HG03354 (cell line): ENCODE data around the gene LINGO4.
A peak's percentile ranks its signal among the peaks of the same experiment; 100 is the strongest.
"Not testable (repeated sequence)": the region's sequence is repeated elsewhere in the genome, so short reads cannot be mapped to it uniquely, and the experiment has no call there.

Experiments
- ATAC-seq: cut with Tn5 transposase; IDR thresholded peaks from one replicate; pipeline ENCODE4 v1.9.1; 2021; ENCODE audit warnings: mild to moderate bottlenecking; ENCODE audit not compliant: unreplicated experiment, poor library complexity, severe bottlenecking

Gene LINGO4

DNA sequence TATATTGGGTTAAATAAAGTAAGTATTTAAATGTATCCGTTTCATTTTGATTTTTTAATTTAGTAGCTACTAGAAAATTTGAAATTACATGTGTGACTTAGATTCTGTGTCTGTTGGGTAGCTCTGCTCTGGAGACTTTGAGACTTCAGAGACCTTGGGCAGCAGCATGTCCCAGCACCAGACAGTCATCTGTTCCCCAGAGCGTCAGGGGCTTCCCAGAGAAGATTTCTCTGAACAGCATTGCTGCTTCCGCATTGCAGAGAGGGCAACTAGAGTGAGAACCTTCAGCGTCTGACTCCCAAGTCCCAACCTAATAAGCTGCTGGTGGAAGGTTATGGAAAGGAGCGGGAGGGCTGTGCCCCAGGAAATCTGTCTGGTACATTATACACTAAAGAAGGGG is 6.6 kb downstream of the LINGO4 start:
- no peak for ATAC-seq

DNA sequence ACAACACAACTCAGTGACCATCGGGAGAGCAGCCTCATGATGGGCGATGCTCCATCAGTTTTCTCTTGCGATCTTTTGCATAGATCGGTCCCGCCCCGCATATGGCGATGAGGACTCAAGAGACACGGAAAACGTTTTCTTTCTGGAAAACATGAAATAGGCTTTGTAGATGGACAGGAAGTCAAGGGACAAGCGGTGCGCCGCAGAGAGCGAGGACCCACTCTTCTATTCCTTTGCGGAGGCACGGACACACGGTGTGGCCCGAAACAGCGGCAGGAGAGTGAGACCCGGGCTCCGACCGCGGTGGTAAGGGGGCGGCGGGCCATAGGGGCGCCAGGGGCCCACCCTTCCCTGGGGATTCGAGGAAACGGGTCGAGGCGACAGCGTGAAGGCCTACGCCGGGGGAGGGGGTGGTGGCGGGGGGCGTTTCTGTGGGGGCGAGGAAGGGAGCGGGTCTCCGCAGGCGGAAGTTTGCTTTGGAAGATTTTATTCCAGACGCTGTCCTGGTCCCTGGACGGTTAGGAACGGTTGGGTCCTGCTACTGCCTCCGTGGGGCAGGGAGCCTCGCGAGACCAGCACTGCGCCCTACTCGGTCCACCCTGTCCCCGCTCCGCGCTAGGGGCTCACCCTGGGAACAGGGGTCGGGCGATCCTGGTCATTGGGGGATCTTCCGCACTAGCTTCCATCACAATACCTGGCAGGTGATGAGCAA is 14.1 kb downstream of the LINGO4 start:
- ATAC-seq: no peak

DNA sequence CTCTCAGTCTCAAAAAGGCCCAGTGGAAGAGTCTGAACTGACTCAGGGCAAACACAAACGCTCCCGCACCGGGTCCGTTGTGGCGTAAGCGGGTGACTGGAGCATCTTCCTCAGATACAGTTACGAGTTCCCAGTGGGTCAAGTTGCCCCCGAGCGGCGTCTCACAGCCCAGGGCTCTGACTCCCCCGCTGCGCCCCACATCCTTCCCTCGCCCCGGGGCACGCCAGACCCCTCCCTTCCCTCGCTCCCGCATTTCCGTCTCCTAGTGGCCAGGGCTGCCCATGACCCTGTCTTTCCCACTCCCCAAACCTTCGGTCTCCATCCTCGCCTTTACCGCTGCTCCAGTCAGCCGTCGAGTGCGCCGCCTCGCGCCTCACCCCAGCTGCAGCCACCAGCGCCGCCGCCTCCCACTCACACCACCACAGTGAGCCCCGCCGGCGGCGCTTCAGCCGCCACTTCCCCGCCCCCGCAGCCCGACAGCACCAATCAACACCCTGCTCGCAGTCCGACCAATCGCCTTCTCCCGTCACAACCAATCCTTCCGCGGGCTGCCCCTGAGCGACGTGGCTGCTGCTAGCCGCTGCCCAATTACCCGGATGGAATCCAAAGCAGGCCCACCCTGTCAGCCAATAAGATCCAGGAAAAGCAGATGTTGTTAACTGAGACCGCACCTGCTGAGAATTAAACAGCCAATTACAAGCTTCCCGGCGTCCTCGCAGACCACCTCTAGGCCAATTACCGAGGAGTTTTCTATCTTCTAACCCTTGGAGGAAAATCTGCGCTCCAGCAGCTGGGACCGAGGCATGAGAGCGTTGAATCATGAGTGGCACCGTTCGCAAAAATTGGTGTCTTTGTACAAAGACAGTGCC is 14.9 kb downstream of the LINGO4 start, which contains the start of gene TDRKH:
TSS of gene TDRKH (minus strand) at position 430 of the 869 bp plus-strand sequence. CDS start 7,478 bp downstream, outside the sequence.
- peak; percentile 98 for ATAC-seq

DNA sequence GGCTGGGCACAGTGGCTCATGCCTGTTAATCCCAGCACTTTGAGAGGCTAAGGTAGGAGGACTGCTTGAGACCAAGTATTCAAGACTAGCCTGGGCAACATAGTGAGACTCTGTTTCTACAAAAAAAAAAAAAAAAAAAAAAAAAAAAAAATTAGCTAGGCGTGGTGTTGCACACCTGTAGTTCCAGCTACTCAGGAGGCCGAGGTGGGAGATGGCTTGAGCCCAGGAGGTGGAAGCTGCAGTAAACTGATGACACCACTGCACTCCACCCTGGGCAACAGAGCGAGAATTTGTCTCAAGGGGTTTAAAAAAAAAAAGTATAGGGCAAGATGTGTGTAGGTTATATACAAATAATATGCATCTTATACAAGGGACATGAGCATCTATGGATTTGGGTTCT is 17.5 kb downstream of the LINGO4 start:
- ATAC-seq: no peak

DNA sequence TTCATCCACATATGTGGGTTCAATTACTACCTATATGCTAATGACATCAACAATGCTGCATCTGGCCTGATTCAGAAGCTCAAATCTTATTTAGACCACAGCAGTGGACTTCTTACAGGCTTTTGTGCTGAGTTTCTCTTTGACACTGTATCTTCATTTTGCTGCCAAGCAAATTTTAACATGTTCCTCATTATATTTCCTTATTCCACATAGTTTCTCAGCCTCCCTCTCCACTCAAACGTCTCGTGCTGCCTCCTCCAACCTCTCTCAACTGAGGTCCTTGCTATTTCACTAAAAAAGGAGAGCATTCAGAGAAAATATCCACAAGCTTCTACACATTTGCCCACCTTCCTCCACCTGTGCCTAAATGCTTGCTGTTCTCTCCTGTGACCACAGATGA is 21.4 kb downstream of the LINGO4 start:
- ATAC-seq: no peak

DNA sequence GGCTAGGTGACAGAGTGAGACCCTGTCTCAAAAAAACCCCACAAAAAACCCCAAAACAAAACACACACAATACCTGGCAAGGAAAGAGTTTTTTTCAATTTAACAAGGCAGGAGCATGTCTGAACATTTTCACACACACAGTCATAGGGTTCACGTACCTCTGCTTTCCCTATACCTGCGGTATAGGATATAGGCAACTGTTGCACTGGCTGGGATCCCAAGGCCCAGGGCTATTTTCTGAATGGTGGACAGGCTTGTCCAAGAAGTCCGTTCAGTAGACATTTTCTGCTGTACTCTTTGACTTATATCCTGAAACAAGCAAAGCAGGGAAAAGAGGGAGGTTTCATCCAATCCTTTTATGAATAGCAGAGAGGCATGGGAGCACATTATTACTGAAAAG is 22.5 kb downstream of the LINGO4 start:
- no peak for ATAC-seq

DNA sequence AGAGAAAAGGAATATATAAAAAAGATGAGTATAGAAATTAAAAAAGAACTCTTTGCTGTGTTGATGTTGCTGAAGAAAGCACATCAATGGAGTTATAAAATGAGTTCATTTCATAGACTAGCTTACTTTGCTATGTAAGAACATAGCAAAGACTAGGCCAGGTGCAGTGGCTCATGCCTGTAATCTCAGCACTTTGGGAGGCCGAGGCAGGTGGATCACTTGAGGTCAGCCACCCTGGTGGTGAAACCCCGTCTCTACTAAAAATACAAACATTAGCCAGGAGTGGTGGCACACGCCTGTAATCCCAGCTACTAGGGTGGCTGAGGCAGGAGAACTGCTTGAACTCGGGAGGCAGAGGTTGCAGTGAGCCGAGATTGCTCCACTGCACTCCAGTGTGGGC is 23.2 kb downstream of the LINGO4 start:
- not testable (repeated sequence) for ATAC-seq

DNA sequence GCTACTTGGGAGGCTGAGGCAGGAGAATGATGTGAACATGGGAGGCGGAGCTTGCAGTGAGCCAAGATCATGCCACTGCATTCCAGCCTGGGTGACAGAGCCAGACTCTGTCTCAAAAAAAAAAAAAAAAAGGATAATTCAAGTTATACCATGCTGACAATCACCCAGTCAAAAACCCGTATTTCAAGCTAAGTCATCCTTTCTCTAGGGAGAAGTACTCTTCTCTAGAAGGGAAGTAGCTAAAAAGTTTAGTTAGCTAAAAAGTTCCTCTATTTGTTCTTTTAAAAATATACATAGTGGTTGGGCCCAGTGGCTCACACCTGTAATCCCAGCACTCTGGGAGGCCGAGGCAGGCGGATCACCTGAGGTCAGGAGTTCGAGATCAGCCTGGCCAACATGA is 24.5 kb downstream of the LINGO4 start:
- not testable (repeated sequence) for ATAC-seq

DNA sequence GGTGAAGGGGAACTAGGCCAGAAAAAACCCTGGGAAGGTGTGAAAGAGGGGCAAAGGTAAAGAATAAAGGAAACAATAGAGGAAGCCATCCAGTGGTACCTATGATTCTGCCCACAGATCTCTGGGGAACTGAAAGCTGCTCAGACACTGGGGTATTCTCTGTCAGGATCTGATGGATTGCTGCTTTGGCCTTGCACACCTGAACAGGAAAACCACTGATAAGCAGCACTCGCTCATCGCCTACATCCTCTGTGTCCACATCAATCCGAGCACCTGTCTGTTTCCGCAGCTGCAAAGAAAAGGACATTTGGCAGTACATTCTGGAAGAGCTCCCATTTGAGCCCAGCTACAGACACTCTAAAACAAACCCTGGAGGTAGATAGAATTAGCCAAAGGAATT is 25.4 kb downstream of the LINGO4 start:
- ATAC-seq: no peak

DNA sequence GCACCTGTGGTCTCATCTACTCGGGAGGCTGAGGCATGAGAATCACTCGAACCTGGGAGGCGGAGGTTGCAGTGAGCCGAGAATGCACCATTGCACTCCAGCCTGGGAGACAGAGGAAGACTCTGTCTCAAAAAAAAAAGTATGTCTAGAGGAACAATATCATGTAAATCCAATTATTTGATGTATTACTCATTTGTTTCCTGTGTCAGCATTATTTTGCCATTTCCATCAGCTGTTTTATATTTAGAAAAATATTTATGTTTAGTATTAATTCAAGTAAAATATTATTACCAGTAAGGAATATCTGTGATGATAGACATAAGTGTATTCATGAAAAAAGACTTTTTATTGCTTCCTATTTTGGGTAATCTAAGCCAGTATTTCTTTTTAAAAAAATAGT is 27.9 kb downstream of the LINGO4 start:
- no peak for ATAC-seq

DNA sequence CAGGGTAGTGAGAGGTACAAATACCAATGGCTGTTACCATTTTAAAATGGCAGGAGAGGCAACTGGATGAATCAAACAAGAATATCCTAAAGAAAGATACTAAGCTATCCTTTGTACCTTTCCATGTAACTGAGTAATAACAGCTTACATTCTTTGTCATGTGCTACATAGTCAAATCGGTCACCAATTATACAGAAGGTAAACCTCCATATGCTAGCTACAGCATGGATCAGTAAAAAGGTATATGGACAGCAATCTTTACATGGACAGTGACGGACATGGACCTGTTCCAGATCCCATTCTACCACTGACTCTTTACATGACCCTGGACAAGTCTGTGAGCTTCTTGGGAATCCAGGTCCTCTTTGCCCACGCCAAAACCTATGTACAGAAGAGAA is 28.6 kb downstream of the LINGO4 start:
- no peak for ATAC-seq

DNA sequence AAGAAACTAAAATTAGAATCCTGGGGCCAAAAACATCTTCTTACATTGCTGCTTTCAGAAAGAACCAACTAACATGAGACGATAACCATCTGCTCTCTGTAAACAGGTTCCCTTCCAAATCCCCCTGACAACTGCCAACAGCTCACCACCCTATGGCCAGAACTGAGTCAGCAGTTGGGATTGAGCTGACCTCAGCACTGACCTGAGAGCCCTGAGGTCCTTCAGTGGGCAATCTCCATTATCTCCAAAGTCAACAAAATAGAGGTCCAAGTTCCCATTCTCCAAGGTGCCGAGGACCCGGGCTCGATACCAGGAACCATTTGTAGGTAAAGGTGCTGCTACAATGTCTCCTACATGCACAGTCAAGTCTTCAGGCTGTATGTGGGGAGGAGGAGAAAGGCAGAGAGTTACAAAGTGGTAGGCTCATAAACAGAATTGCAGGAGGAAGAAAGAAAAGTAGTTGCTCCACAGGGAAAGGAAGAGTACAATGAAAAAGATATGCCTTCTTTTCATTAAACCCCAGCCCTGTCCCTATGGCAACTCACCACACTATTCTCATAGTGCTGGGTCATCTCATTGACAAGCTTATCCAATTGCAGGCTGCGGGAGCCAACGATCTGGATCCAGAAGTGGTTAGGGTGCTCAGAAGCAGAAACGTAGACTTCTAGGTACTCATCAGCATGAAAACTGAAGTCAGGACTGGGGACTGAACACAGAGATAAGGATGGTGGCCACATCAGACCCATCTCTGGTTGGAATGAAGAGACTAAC is 29.1 kb downstream of the LINGO4 start:
- no peak for ATAC-seq

DNA sequence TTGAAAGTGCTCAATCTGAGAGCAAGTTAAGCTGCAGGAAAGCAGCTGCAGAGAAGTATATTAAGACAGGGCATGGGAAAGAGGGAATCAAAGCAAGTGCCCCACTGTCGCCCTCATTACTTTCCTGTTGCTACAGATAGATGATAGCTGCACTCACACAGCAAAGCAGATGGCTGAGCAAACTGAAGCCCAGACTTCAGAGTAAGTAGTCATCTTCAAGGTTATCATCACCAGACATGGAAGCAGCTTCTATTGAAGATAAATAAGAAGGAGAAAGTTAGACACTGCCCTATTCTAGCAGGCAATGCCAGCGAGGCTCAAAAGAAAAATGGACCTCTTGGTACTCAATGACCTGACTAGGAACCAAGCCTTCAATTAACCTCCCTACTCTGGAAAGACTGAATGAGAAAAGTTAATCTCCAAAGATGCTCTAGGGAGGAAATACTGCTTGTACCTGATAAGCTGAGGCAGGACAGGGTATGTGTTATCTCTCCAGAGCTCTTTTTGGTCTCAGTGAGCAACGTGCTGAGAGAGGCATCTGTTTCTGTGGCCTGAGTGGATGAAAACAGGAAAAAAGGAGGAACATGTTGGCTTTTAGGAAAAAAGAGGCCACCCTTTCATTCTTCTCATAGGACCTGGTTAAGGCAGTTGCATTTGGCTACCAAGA is 30.8 kb downstream of the LINGO4 start:
- no peak for ATAC-seq

DNA sequence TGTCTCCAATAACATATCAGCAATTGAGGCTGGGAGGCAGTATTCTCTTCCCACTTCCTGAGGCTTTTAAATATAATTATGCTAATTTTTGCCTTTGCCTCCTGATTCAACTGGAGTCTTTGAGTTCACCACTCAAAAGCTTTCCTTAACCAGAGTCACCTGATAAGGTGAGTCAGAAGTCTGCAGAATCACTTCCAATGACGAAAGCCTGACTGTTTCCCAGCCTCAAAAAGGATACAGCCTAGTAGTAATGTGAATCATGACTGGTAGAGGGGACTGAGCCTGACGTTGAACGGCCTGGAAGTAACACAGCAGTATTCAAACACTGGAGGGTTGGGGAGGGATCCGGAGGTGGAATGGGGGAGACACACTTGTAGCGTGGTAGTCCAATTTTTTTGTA is 31.5 kb downstream of the LINGO4 start:
- ATAC-seq: no peak

DNA sequence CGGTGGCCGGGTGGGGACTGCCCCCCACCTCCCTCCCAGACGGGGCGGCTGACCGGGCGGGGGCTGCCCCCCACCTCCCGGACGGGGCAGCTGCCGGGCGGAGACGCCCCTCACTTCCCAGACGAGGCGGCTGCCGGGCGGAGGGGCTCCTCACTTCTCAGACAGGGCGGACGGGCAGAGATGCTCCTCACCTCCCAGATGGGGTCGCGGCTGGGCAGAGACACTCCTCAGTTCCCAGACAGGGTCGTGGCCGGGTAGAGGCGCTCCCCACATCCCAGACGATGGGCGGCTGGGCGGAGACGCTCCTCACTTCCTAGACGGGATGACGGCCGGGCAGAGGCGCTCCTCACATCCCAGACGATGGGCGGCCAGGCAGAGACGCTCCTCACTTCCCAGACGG is 35.9 kb downstream of the LINGO4 start:
- not testable (repeated sequence) for ATAC-seq

DNA sequence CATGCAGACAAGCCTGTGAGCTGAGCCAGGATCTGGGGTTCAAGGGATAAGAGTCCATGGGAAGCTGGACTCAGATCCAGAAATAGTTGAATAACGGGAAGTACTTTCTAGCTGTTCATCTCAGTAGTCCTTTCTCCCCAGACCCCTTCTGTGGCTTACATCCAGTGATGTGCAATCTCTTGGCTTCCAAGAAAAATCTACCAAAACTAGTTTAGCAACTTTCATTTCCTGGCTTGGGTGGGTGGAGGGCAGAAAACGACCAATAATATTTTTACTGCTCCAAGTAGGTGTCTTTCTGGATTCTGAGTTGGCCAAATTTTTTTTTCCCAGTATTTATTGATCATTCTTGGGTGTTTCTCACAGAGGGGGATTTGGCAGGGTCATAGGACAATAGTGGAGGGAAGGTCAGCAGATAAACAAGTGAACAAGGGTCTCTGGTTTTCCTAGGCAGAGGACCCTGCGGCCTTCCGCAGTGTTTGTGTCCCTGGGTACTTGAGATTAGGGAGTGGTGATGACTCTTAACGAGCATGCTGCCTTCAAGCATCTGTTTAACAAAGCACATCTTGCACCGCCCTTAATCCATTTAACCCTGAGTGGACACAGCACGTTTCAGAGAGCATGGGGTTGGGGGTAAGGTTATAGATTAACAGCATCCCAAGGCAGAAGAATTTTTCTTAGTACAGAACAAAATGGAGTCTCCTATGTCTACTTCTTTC is 36.7 kb downstream of the LINGO4 start:
- not testable (repeated sequence) for ATAC-seq

DNA sequence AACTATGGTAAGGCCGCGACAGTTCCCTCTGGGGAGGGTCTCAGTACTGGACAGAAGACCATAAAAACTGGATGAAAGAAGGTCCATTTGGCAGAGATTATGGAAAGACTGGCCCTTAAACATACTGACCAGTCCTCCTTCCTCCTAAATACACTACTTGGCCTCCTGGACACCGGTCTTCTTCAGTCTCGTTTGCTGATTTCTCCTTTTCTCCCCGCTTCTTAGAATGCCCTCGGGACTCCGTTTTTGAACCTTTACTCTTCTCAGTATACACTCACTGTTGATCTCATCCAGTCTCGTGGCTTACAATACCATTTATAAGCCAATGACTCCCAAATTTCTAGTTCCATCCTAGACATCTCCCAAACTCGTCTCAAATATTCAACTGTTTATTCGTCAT is 41.2 kb downstream of the LINGO4 start:
- ATAC-seq: no peak

DNA sequence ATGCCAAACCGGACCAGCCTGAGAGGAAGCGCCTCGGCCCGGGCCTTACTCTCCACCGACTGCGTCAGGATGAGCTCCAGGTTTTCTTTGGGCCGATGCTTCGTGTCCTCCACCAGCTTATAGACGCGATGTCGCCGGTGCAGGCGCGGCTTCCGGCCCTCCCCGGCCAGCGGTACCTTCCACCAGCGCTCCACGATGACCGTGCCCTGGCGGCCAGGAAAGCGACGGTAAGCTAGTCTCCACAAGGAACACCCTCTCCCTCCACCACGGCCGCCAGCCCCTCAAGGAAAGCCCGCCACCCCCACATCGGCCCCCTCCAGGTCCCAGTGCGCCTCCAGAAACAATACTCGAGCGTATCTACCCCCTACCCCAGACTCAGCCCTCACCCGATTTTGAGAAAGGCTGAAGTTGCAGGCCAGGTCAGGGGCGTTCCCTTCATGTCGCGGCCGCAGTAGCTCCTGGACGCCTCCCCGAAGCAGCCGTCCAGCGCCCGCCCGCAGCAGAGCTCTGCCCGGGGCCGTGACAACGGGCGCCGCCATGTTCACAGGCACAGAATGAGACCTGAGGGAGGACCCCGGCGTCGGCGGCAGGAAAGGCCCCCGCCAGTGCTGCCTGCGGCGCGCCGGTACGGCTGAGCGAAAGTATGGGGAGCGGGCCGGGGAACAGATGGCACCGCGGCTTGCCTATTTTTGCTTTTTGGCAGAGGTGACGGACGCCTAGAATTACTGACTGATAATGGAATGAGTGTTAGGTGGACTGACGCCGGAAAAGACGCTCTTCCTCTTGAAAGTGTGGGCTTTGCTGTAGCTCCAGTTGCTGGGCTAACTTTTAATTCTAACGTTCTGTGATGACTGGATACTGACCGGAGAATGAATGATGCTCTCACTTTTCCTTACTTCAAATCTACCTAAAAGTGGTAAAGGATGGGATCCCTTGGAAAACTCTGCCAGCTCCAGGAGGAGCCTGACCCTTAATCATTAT is 42.0 kb downstream of the LINGO4 start, which contains the start of gene MRPL9:
TSS of gene MRPL9 (minus strand) at position 556 of the 981 bp plus-strand sequence. CDS start at position 539, 17 bp downstream.
- peak; percentile 95 for ATAC-seq
